Fibroblast of lung (primary cell): ENCODE data around the gene VAMP2. TPM values are rescaled to one million over a fixed set of nuclear protein-coding genes. Genes with fewer than 3 reads are reported as not detected.

Experiments used
- DNase-seq, 2 donors: peaks; one replicate each; pipeline versions ENCODE4 v3.0.0 to v3.0.0-alpha.2; 2010; ENCODE audit warnings: low read depth in 2 of 2
- H2AFZ ChIP-seq: 2 replicates; pipeline ENCODE4 v1.5.1; 2012; ENCODE audit warnings: low read length, control low read depth, inconsistent platforms
- H3K27ac ChIP-seq: 2 replicates; pipeline ENCODE4 v1.5.1; 2011; ENCODE audit warnings: low read length, control low read depth; ENCODE audit not compliant: insufficient read depth
- H3K27me3 ChIP-seq: 2 replicates; pipeline ENCODE4 v1.5.1; 2011; ENCODE audit warnings: mild to moderate bottlenecking, low read length; ENCODE audit not compliant: control insufficient read depth, insufficient read depth
- H3K36me3 ChIP-seq: 2 replicates; pipeline ENCODE4 v1.5.1; 2011; ENCODE audit warnings: low read length; ENCODE audit not compliant: control insufficient read depth, insufficient read depth
- H3K4me1 ChIP-seq: 2 replicates; pipeline ENCODE4 v1.5.1; 2011; ENCODE audit warnings: low read length; ENCODE audit not compliant: control insufficient read depth, insufficient read depth; ENCODE audit errors: extremely low read depth
- H3K4me2 ChIP-seq: 2 replicates; pipeline ENCODE4 v1.5.1; 2011; ENCODE audit warnings: low read length, control low read depth; ENCODE audit not compliant: insufficient read depth; ENCODE audit errors: extremely low read depth
- H3K4me3 ChIP-seq, 4 experiments: fragments of 200-600 bp in 1 of 4; sonication (generic) in 1 of 4; replicated peaks in 1 of 4; 2 replicates each; pipeline ENCODE4 v1.5.1; 2011 to 2016; ENCODE audit warnings: low read length in 4 of 4, low read depth in 3 of 4, mild to moderate bottlenecking in 3 of 4, control low read depth in 2 of 4, inconsistent platforms in 1 of 4, mixed read lengths in 1 of 4; ENCODE audit not compliant: insufficient read depth in 1 of 4; ENCODE audit errors: control extremely low read depth in 1 of 4
- H3K79me2 ChIP-seq: 2 replicates; pipeline ENCODE4 v1.5.1; 2012; ENCODE audit warnings: mild to moderate bottlenecking, low read length, inconsistent platforms; ENCODE audit not compliant: control insufficient read depth, insufficient read depth
- H3K9ac ChIP-seq: 2 replicates; pipeline ENCODE4 v1.5.1; 2011; ENCODE audit warnings: mild to moderate bottlenecking, low read length, control low read depth; ENCODE audit not compliant: insufficient read depth
- H3K9me3 ChIP-seq: 2 replicates; pipeline ENCODE4 v1.5.1; 2012; ENCODE audit warnings: low read depth, low read length; ENCODE audit not compliant: control insufficient read depth, insufficient read depth
- H4K20me1 ChIP-seq: 2 replicates; pipeline ENCODE4 v1.5.1; 2011; ENCODE audit warnings: low read length; ENCODE audit not compliant: control insufficient read depth, insufficient read depth; ENCODE audit errors: extremely low read depth
- CTCF ChIP-seq, 2 donors: IDR thresholded peaks in 1 of 2; conservative IDR thresholded peaks in 1 of 2; 1 replicate in 1 of 2; 2 replicates in 1 of 2; pipeline ENCODE4 v1.5.1; 2011 to 2012; ENCODE audit warnings: low read length in 2 of 2, control low read depth in 1 of 2, inconsistent platforms in 1 of 2, low read depth in 1 of 2, mild to moderate bottlenecking in 1 of 2
- EZH2 ChIP-seq: IDR thresholded peaks from 2 replicates; pipeline ENCODE4 v1.5.1; 2012; ENCODE audit warnings: low read length, control low read depth, mild to moderate bottlenecking; ENCODE audit errors: missing control alignments
- polyA plus RNA-seq, 2 donors: library from polyadenylated mRNA; depleted of rRNA in 1 of 2; stranded (reverse) in 1 of 2; unstranded in 1 of 2; fragments of >200 nt; gene quantifications; 2 replicates each; pipeline ENCODE4 v1.2.1, GENCODE V29; 2011 to 2012; ENCODE audit warnings: missing spikeins in 1 of 2
- total RNA-seq: library from RNA; depleted of rRNA; stranded (reverse); fragments of >200 nt; gene quantifications from 2 replicates; pipeline ENCODE4 v1.2.1, GENCODE V29; 2014

Gene VAMP2
- total and polyA plus RNA-seq, 2 donors (not counting 1 experiment from before 2014, with no cell fraction given) = 8.1 to 12.2 TPM

- H3K27me3 ChIP-seq = no peaks in the 10 kb centered on the region
- peak; percentile 100 for DNase-seq
- no peaks in the 10 kb centered on the region for H3K9me3 ChIP-seq
- TF ChIP-seq CTCF (conservative IDR thresholded peaks at IDR 0.05 in 1 of 2, IDR thresholded peaks at IDR 0.05 in 1 of 2; ENCODE audit: low read depth in 1 of 2, low read length in 2 of 2) (no peak), EZH2 (no peak)
- H3K4me3 ChIP-seq = peak overlapping the region; percentile 61 to 88 (median 72)
- H3K27ac ChIP-seq = peak overlapping the region; percentile 96
- H4K20me1 ChIP-seq = no peaks in the 10 kb centered on the region
- peak overlapping the region; percentile 93 for H3K4me2 ChIP-seq
- peaks cover 9% of the 10 kb centered on the region for H3K36me3 ChIP-seq
- peak overlapping the region; percentile 89 for H3K9ac ChIP-seq
- peaks cover 33% of the 10 kb centered on the region for H3K4me1 ChIP-seq
- no peak overlapping the region for H2AFZ ChIP-seq
- H3K79me2 ChIP-seq = peaks cover 6% of the 10 kb centered on the region
These were observed 6.3 kb downstream of the VAMP2 start for GRCh38 chr17:8156246-8156992.

GRCh38 chr17:8155996-8156245, 6.8 kb downstream of the VAMP2 start:
- H2AFZ ChIP-seq = no peak overlapping the region
- no peaks in the 10 kb centered on the region for H3K27me3 ChIP-seq
- peaks cover 29% of the 10 kb centered on the region for H3K4me1 ChIP-seq
- H3K27ac ChIP-seq = peak overlapping the region; percentile 88
- peaks cover 2% of the 10 kb centered on the region for H3K79me2 ChIP-seq
- peaks cover 5% of the 10 kb centered on the region for H3K36me3 ChIP-seq
- peak overlapping the region; percentile 89 for H3K9ac ChIP-seq
- TF ChIP-seq CTCF (conservative IDR thresholded peaks at IDR 0.05 in 1 of 2, IDR thresholded peaks at IDR 0.05 in 1 of 2; ENCODE audit: low read depth in 1 of 2, low read length in 2 of 2) (no peak), EZH2 (no peak)
- H4K20me1 ChIP-seq = no peaks in the 10 kb centered on the region
- no peak for DNase-seq
- peak overlapping the region; percentile 93 for H3K4me2 ChIP-seq
- peak overlapping the region; percentile 61 to 88 (median 72) for H3K4me3 ChIP-seq
- no peaks in the 10 kb centered on the region for H3K9me3 ChIP-seq

GRCh38 chr17:8155231-8155995, 7.3 kb downstream of the VAMP2 start:
- DNase-seq = peak in 1 of 2 donors; percentile 33
- Histone ChIP-seq H3K4me1 (peaks cover 29% of the 10 kb centered on the region), H3K4me3 (peak overlapping the region; percentile 61 to 88 (median 72)), H3K36me3 (peaks cover 3% of the 10 kb centered on the region), H3K27me3 (no peaks in the 10 kb centered on the region), H3K9ac (peak overlapping the region; percentile 89), H3K4me2 (peak overlapping the region; percentile 93), H3K79me2 (no peaks in the 10 kb centered on the region), H3K27ac (peak overlapping the region; percentile 88), H2AFZ (no peak overlapping the region), H3K9me3 (no peaks in the 10 kb centered on the region), H4K20me1 (no peaks in the 10 kb centered on the region)
- TF ChIP-seq EZH2 (no peak), CTCF (conservative IDR thresholded peaks at IDR 0.05 in 1 of 2, IDR thresholded peaks at IDR 0.05 in 1 of 2; ENCODE audit: low read depth in 1 of 2, low read length in 2 of 2) (no peak)
